Aorta (tissue), 5 donors: ENCODE measurements around the gene SPATA31D1. TPM values are rescaled to one million over a fixed set of nuclear protein-coding genes. Genes with fewer than 3 reads are reported as not detected.

Experiments
- ATAC-seq: fragments of 200-7000 bp; cut with Tn5 transposase; one replicate; pipeline ENCODE4 v1.9.1; 2022; ENCODE audit warnings: moderate library complexity; ENCODE audit not compliant: low FRiP score
- DNase-seq, 2 donors: peaks; one replicate each; pipeline ENCODE4 v3.0.0-alpha.2; 2020
- H3K27ac ChIP-seq, 2 donors: one replicate each; pipeline ENCODE4 v1.5.1; 2013; ENCODE audit warnings: low read length in 2 of 2, mild to moderate bottlenecking in 2 of 2, moderate library complexity in 2 of 2, control low read depth in 1 of 2, inconsistent platforms in 1 of 2, low read depth in 1 of 2
- H3K27me3 ChIP-seq, 2 donors: one replicate each; pipeline ENCODE4 v1.6.1; 2013; ENCODE audit warnings: control low read depth in 1 of 2, low read length in 1 of 2, mild to moderate bottlenecking in 1 of 2, moderate library complexity in 1 of 2; ENCODE audit not compliant: insufficient read depth in 2 of 2, control insufficient read depth in 1 of 2
- H3K36me3 ChIP-seq, 2 donors: one replicate each; pipeline ENCODE4 v1.6.1; 2013; ENCODE audit warnings: control low read depth in 1 of 2, low read length in 1 of 2, mild to moderate bottlenecking in 1 of 2; ENCODE audit not compliant: insufficient read depth in 2 of 2, control insufficient read depth in 1 of 2
- H3K4me1 ChIP-seq, 2 donors: one replicate each; pipeline ENCODE4 v1.6.1; 2013; ENCODE audit warnings: low read length in 2 of 2, control low read depth in 1 of 2, mild to moderate bottlenecking in 1 of 2, moderate library complexity in 1 of 2; ENCODE audit not compliant: insufficient read depth in 2 of 2, control insufficient read depth in 1 of 2
- H3K4me3 ChIP-seq, 2 donors: one replicate each; pipeline ENCODE4 v1.5.1; 2013; ENCODE audit warnings: low read length in 2 of 2, control low read depth in 1 of 2, mild to moderate bottlenecking in 1 of 2
- H3K9me3 ChIP-seq: one replicate; pipeline ENCODE4 v1.6.1; 2013; ENCODE audit warnings: mild to moderate bottlenecking, low read length; ENCODE audit not compliant: control insufficient read depth
- WGBS, 2 donors: extraction: QIAGEN DNeasy Blood & Tissue Kit; methylation state at CpG; one replicate each; pipeline ENCODE4 v1.1.7; 2013; 5-methylcytosine and 5-hydroxymethylcytosine counted together
- intact Hi-C, 2 donors: fragments of 100-400 bp; cut with DNase I; formaldehyde crosslinking; loops; one replicate each; pipeline versions ENCODE4 v1.14.2 to v1.15.0; 2022
- polyA plus RNA-seq, 2 donors: library from polyadenylated mRNA; stranded (reverse); fragments of 200-250 nt; gene quantifications; one replicate each; pipeline ENCODE4 v1.2.3, GENCODE V29; 2013
- total RNA-seq, 2 donors: library from RNA; stranded (reverse); fragmentation: NEBNext Ultra II Directional; extraction: Animal tissue kit (Norgen Biotek cat#: 25700); gene quantifications; one replicate each; pipeline ENCODE4 v1.2.1, GENCODE V29; 2021
- donor health status: healthy with polysubstance abuse.
- donor health status: Bipolar disorder and iron deficiency.
- donor health status: DM: no; HTN: no; CAD: no.
- donor health status: DM: no; HTN: no; CAD: no.
- donor health status: DM: yes; HTN: yes; CAD: no.

The SPATA31D1 gene
- total and polyA plus RNA-seq, 4 donors, result not detected

GRCh38 chr9:81974764-81975163 lies 13.8 kb upstream of the SPATA31D1 start:
- H3K4me1 ChIP-seq, result peaks cover 0 to 1% of the 10 kb centered on the region in 2 donors
- no peak overlapping the region for H3K27ac ChIP-seq
- ATAC-seq, result no peak
- no peaks in the 10 kb centered on the region for H3K36me3 ChIP-seq
- H3K4me3 ChIP-seq, result no peak overlapping the region
- H3K9me3 ChIP-seq, result no peaks in the 10 kb centered on the region
- intact Hi-C loops, result no loop called here
- WGBS, 2 donors, result 33 to 37% methylated on average over 5 of the region's 5 CpGs
- no peaks in the 10 kb centered on the region for H3K27me3 ChIP-seq
- DNase-seq, result no peak

- H3K36me3 ChIP-seq, result no peaks in the 10 kb centered on the region
- no peak overlapping the region for H3K27ac ChIP-seq
- no peak overlapping the region for H3K4me3 ChIP-seq
- intact Hi-C loops, result no loop called here
- H3K4me1 ChIP-seq, result no peaks in the 10 kb centered on the region
- H3K27me3 ChIP-seq, result no peaks in the 10 kb centered on the region
- WGBS, 2 donors, result 94 to 96% methylated on average over 11 of the region's 11 CpGs
- no peaks in the 10 kb centered on the region for H3K9me3 ChIP-seq
- no peak for ATAC-seq
- DNase-seq, result no peak
These were observed 12.2 kb upstream of the SPATA31D1 start for GRCh38 chr9:81976351-81976750.

DNA sequence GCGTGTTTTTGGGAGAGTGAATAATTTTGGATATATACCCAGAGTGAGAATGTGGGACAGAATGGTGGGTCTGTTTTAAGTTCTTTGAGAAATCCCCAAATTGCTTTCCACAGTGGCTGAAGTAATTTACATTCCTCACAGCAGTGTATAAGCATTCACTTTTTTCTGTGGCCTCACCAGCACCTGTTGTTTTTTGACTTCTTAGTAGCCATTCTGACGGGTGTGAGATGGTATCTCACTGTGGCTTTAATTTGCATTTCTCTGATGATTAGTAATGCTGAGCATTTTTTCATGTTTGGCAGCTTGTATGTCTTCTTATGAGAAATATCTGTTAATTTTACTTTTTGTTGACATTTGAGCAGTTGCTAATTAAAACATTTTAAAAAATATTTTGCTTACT lies 9.4 kb upstream of the SPATA31D1 start:
- no peaks in the 10 kb centered on the region for H3K36me3 ChIP-seq
- H3K27me3 ChIP-seq, result no peaks in the 10 kb centered on the region
- no peaks in the 10 kb centered on the region for H3K9me3 ChIP-seq
- 78 to 81% methylated on average over 2 of the region's 2 CpGs for WGBS, 2 donors
- no peak overlapping the region for H3K4me3 ChIP-seq
- intact Hi-C loops, result no loop called here
- no peak for DNase-seq
- no peak overlapping the region for H3K27ac ChIP-seq
- no peak for ATAC-seq
- no peaks in the 10 kb centered on the region for H3K4me1 ChIP-seq

GRCh38 chr9:81980568-81980967 lies 8.0 kb upstream of the SPATA31D1 start:
- Histone ChIP-seq H3K4me3 (no peak overlapping the region), H3K4me1 (no peaks in the 10 kb centered on the region), H3K27me3 (no peaks in the 10 kb centered on the region), H3K36me3 (no peaks in the 10 kb centered on the region), H3K9me3 (no peaks in the 10 kb centered on the region), H3K27ac (no peak overlapping the region)
- ATAC-seq (no peak), DNase-seq (no peak)
- intact Hi-C loops, result no loop called here

GRCh38 chr9:81981883-81982282 lies 6.7 kb upstream of the SPATA31D1 start:
- H3K4me1 ChIP-seq, result no peaks in the 10 kb centered on the region
- no peaks in the 10 kb centered on the region for H3K27me3 ChIP-seq
- no peaks in the 10 kb centered on the region for H3K9me3 ChIP-seq
- H3K27ac ChIP-seq, result no peak overlapping the region
- no peak overlapping the region for H3K4me3 ChIP-seq
- WGBS, 2 donors, result 72 to 80% methylated on average over 4 of the region's 4 CpGs
- no peak for DNase-seq
- intact Hi-C loops, result no loop called here
- no peak for ATAC-seq
- no peaks in the 10 kb centered on the region for H3K36me3 ChIP-seq

- Histone ChIP-seq H3K36me3 (no peaks in the 10 kb centered on the region), H3K27ac (no peak overlapping the region), H3K27me3 (no peaks in the 10 kb centered on the region), H3K4me3 (no peak overlapping the region), H3K9me3 (no peaks in the 10 kb centered on the region), H3K4me1 (no peaks in the 10 kb centered on the region)
- DNase-seq (no peak), ATAC-seq (no peak)
- 91 to 92% methylated on average over 6 of the region's 6 CpGs for WGBS, 2 donors
- intact Hi-C loops, result no loop called here
These were observed 3.6 kb upstream of the SPATA31D1 start for GRCh38 chr9:81984928-81985327.

DNA sequence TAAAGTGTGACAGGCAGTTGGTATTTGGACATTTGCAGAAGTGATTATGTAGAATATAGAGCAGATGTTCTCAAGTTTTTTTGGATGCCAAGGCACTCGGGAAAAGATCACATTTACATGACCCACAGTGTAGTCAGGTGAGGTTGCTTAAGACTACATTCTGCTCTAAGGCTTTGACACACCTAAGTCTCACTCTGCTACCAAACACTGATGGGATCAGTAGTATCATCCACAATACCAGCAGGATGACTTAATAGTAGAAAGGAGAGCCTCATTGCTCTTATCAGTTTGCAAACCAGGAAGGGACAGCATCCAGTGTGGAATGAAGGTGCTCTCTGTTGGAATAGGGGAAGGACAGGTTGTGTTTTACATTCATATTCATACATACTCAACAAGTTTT lies 2.5 kb upstream of the SPATA31D1 start:
- Histone ChIP-seq H3K27ac (no peak overlapping the region), H3K9me3 (no peaks in the 10 kb centered on the region), H3K4me1 (no peaks in the 10 kb centered on the region), H3K27me3 (no peaks in the 10 kb centered on the region), H3K36me3 (no peaks in the 10 kb centered on the region), H3K4me3 (no peak overlapping the region)
- intact Hi-C loops, result no loop called here
- ATAC-seq, result no peak
- no peak for DNase-seq
- 85 to 88% methylated on average over 1 of the region's 1 CpG for WGBS, 2 donors

- H3K36me3 ChIP-seq, result no peaks in the 10 kb centered on the region
- DNase-seq, result no peak
- 97 to 100% methylated on average over 1 of the region's 1 CpG for WGBS, 2 donors
- no peak for ATAC-seq
- H3K9me3 ChIP-seq, result no peaks in the 10 kb centered on the region
- H3K27ac ChIP-seq, result no peak overlapping the region
- intact Hi-C loops, result no loop called here
- H3K4me3 ChIP-seq, result no peak overlapping the region
- no peaks in the 10 kb centered on the region for H3K27me3 ChIP-seq
- no peaks in the 10 kb centered on the region for H3K4me1 ChIP-seq
These were observed 1.1 kb downstream of the SPATA31D1 start for GRCh38 chr9:81989700-81990099.

DNA sequence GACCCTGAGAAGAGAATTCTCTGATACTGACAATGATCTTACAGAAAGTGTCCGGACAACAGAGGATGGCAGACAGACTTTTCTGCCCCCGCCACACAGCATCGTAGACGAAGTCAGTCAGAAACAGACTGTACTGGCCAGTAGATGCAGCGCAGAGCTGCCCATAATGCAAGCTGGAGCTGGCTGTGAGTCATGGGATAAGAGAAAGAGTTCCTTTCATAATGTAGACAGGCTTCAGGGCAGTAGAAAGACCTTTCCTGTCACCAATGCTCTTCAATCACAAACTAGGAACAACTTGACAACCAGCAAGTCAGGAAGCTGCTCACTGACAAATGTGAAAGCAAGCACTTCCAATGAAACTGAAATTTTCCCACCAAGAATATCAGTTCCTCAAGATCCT lies 5.1 kb downstream of the SPATA31D1 start:
- Histone ChIP-seq H3K27ac (no peak overlapping the region), H3K27me3 (no peaks in the 10 kb centered on the region), H3K4me3 (no peak overlapping the region), H3K9me3 (no peaks in the 10 kb centered on the region), H3K36me3 (no peaks in the 10 kb centered on the region), H3K4me1 (no peaks in the 10 kb centered on the region)
- WGBS, 2 donors, result 94 to 96% methylated on average over 5 of the region's 5 CpGs
- ATAC-seq, result no peak
- no peak for DNase-seq
- intact Hi-C loops, result no loop called here
